ENCODE data around the gene APH1A. TPM values are rescaled to one million over a fixed set of nuclear protein-coding genes. Genes with fewer than 3 reads are reported as not detected.
"Not testable (repeated sequence)": the region's sequence is repeated elsewhere in the genome, so short reads cannot be mapped to it uniquely, and the experiment has no call there.

Gene APH1A
- total RNA-seq, 2 experiments from 2014 or later = 115 to 122 TPM

GRCh38 chr1:150228246-150228645 is 40.6 kb downstream of the APH1A start:
- H3K27ac ChIP-seq (ENCODE audit: low read depth in 1 of 2, low read length in 2 of 2); H3K9me3 Mint-ChIP-seq; H3K4me1 Mint-ChIP-seq (ENCODE audit: low read depth); H3K4me3 ChIP-seq (ENCODE audit: low read length); DNase-seq; H3K4me3 Mint-ChIP-seq; CTCF ChIA-PET; H3K27me3 ChIP-seq (ENCODE audit: control insufficient read depth in 1 of 2, insufficient read depth in 2 of 2, low read length in 2 of 2); H3K27me3 Mint-ChIP-seq; ATAC-seq (ENCODE audit: poor library complexity); intact Hi-C loops (cut with DNase I, micrococcal nuclease); H3K4me1 ChIP-seq (ENCODE audit: insufficient read depth, low read length); H3K9me3 ChIP-seq (ENCODE audit: control insufficient read depth in 1 of 2, insufficient read depth in 1 of 2, low read length in 2 of 2); H3K27ac Mint-ChIP-seq: not testable (repeated sequence)
- H3K36me3 ChIP-seq (ENCODE audit: insufficient read depth, low read length) = peaks cover 57% of the 10 kb centered on the region
- H3K36me3 Mint-ChIP-seq (ENCODE audit: low read depth) = peaks cover 69% of the 10 kb centered on the region
- POLR2A ChIA-PET = interaction anchor here (0.7 kb wide), 1 partner anchor 135 kb away, joined by 3 read pairs; no protein-coding TSS in a partner anchor

GRCh38 chr1:150227228-150227627 is 41.6 kb downstream of the APH1A start:
- Histone ChIP-seq H3K27ac (ENCODE audit: low read depth in 1 of 2, low read length in 2 of 2) (no peak overlapping the region), H3K4me1 (ENCODE audit: insufficient read depth, low read length) (no peaks in the 10 kb centered on the region), H3K27me3 (ENCODE audit: control insufficient read depth in 1 of 2, insufficient read depth in 2 of 2, low read length in 2 of 2) (no peaks in the 10 kb centered on the region), H3K36me3 (ENCODE audit: insufficient read depth, low read length) (peaks cover 66% of the 10 kb centered on the region), H3K9me3 (ENCODE audit: control insufficient read depth in 1 of 2, insufficient read depth in 1 of 2, low read length in 2 of 2) (no peaks in the 10 kb centered on the region), H3K4me3 (ENCODE audit: low read length) (no peak overlapping the region)
- ChIA-PET POLR2A (no interaction called here), CTCF (no interaction called here)
- DNase-seq = no peak
- TF ChIP-seq, protein P1, sequence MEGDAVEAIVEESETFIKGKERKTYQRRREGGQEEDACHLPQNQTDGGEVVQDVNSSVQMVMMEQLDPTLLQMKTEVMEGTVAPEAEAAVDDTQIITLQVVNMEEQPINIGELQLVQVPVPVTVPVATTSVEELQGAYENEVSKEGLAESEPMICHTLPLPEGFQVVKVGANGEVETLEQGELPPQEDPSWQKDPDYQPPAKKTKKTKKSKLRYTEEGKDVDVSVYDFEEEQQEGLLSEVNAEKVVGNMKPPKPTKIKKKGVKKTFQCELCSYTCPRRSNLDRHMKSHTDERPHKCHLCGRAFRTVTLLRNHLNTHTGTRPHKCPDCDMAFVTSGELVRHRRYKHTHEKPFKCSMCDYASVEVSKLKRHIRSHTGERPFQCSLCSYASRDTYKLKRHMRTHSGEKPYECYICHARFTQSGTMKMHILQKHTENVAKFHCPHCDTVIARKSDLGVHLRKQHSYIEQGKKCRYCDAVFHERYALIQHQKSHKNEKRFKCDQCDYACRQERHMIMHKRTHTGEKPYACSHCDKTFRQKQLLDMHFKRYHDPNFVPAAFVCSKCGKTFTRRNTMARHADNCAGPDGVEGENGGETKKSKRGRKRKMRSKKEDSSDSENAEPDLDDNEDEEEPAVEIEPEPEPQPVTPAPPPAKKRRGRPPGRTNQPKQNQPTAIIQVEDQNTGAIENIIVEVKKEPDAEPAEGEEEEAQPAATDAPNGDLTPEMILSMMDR (IDR thresholded peaks at IDR 0.05) = no peak
- no peaks in the 10 kb centered on the region for H3K4me1 Mint-ChIP-seq (ENCODE audit: low read depth)
- no peak overlapping the region for H3K27ac Mint-ChIP-seq
- intact Hi-C loops (cut with DNase I, micrococcal nuclease) = no loop called here
- H3K4me3 Mint-ChIP-seq = no peak overlapping the region
- H3K36me3 Mint-ChIP-seq (ENCODE audit: low read depth) = peaks cover 74% of the 10 kb centered on the region
- no peaks in the 10 kb centered on the region for H3K9me3 Mint-ChIP-seq
- H3K27me3 Mint-ChIP-seq = no peaks in the 10 kb centered on the region
- ATAC-seq (ENCODE audit: poor library complexity) = no peak

- Histone ChIP-seq H3K9me3 (ENCODE audit: control insufficient read depth in 1 of 2, insufficient read depth in 1 of 2, low read length in 2 of 2) (no peaks in the 10 kb centered on the region), H3K36me3 (ENCODE audit: insufficient read depth, low read length) (peaks cover 70% of the 10 kb centered on the region), H3K27ac (ENCODE audit: low read depth in 1 of 2, low read length in 2 of 2) (no peak overlapping the region), H3K4me3 (ENCODE audit: low read length) (no peak overlapping the region), H3K27me3 (ENCODE audit: control insufficient read depth in 1 of 2, insufficient read depth in 2 of 2, low read length in 2 of 2) (no peaks in the 10 kb centered on the region), H3K4me1 (ENCODE audit: insufficient read depth, low read length) (peaks cover 3% of the 10 kb centered on the region)
- DNase-seq (no peak), ATAC-seq (ENCODE audit: poor library complexity) (no peak)
- peaks cover 78% of the 10 kb centered on the region for H3K36me3 Mint-ChIP-seq (ENCODE audit: low read depth)
- H3K27me3 Mint-ChIP-seq = no peaks in the 10 kb centered on the region
- no peaks in the 10 kb centered on the region for H3K4me1 Mint-ChIP-seq (ENCODE audit: low read depth)
- CTCF ChIA-PET = interaction anchor here (0.6 kb wide), 1 partner anchor 102 kb away, joined by 3 read pairs; no protein-coding TSS in a partner anchor
- no peak overlapping the region for H3K27ac Mint-ChIP-seq
- no peak overlapping the region for H3K4me3 Mint-ChIP-seq
- intact Hi-C loops (cut with DNase I, micrococcal nuclease) = no loop called here
- POLR2A ChIA-PET = no interaction called here
- TF ChIP-seq, protein P1 (IDR thresholded peaks at IDR 0.05) = no peak
- no peaks in the 10 kb centered on the region for H3K9me3 Mint-ChIP-seq
Measured at GRCh38 chr1:150226486-150226885, 42.3 kb downstream of the APH1A start.

DNA sequence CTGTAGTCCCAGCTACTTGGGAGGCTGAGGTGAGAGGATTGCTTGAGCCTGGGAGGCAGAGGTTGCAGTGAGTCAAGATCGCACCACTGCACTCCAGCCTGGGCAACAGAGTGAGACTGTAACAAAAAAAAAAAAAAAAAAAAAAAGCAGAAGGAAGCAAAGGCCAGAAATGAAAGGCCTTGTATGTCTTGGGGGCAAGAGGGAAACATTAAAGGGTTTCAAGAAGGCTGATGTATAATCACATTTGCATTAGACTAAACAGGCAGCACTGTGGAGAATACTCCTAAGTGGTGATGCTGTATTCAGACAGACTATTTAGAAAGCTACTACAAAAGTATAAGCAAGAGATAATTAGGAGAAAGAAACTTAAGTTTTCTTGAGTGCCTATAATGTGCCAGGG is 43.3 kb downstream of the APH1A start:
- Histone ChIP-seq H3K4me3 (ENCODE audit: low read length) (no peak overlapping the region), H3K27ac (ENCODE audit: low read depth in 1 of 2, low read length in 2 of 2) (no peak overlapping the region), H3K9me3 (ENCODE audit: control insufficient read depth in 1 of 2, insufficient read depth in 1 of 2, low read length in 2 of 2) (no peaks in the 10 kb centered on the region), H3K36me3 (ENCODE audit: insufficient read depth, low read length) (peaks cover 71% of the 10 kb centered on the region), H3K27me3 (ENCODE audit: control insufficient read depth in 1 of 2, insufficient read depth in 2 of 2, low read length in 2 of 2) (no peaks in the 10 kb centered on the region), H3K4me1 (ENCODE audit: insufficient read depth, low read length) (peaks cover 3% of the 10 kb centered on the region)
- intact Hi-C loops (cut with DNase I, micrococcal nuclease) = no loop called here
- Mint-ChIP-seq H3K4me3 (no peak overlapping the region), H3K9me3 (no peaks in the 10 kb centered on the region), H3K4me1 (ENCODE audit: low read depth) (no peaks in the 10 kb centered on the region), H3K27me3 (no peaks in the 10 kb centered on the region), H3K27ac (no peak overlapping the region), H3K36me3 (ENCODE audit: low read depth) (peaks cover 74% of the 10 kb centered on the region)
- ATAC-seq (ENCODE audit: poor library complexity) = no peak
- TF ChIP-seq, protein P1 (IDR thresholded peaks at IDR 0.05) = no peak
- ChIA-PET CTCF (interaction anchor here (0.6 kb wide), 1 partner anchor 101 kb away, joined by 3 read pairs; no protein-coding TSS in a partner anchor), POLR2A (interaction anchor here (1.0 kb wide), 1 partner anchor 242 kb away, joined by 3 read pairs; no protein-coding TSS in a partner anchor)
- no peak for DNase-seq

All from CD4-positive, alpha-beta T cell (primary cell).